ENCODE data around the gene PSTPIP1.

The PSTPIP1 gene

GRCh38 chr15:77059786-77060361 is 64.9 kb downstream of the PSTPIP1 start:
- Histone ChIP-seq H3K27ac (ENCODE audit: insufficient read depth, low read length, poor library complexity, severe bottlenecking) (no peak overlapping the region), H3K4me1 (ENCODE audit: control insufficient read depth, insufficient read depth, low read length, poor library complexity, severe bottlenecking) (no peaks in the 10 kb centered on the region)
- DNase-seq, result no peak

DNA sequence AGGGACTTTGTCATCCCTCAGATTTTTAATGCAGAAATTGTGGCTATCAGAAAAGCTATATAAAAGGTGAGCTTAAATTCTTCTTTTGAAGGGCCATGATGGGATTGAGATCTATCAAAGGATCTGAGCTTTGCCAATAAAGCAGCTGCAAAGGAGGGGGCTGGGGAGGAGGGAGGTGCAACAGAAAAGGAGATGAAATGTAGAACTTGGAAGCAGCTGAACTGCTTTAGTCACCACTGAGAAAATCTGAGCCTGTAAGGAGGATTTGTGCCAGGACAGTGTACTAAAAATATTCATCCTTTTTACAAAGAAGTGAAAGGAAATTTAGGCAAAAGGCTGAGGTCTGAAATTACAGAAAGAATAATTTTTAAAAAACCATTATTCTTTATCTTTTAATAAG is 65.6 kb downstream of the PSTPIP1 start:
- Histone ChIP-seq H3K4me3 (ENCODE audit: insufficient read depth, low read depth, low read length, poor library complexity, severe bottlenecking) (no peak overlapping the region), H3K4me1 (ENCODE audit: control insufficient read depth, insufficient read depth, low read length, poor library complexity, severe bottlenecking) (no peaks in the 10 kb centered on the region), H3K9me3 (ENCODE audit: control insufficient read depth, low read length) (no peaks in the 10 kb centered on the region), H3K27me3 (replicated peaks; ENCODE audit: control insufficient read depth, insufficient read depth, low read length, poor library complexity, severe bottlenecking) (no peaks in the 10 kb centered on the region), H3K36me3 (ENCODE audit: control insufficient read depth, insufficient read depth, low read length) (no peaks in the 10 kb centered on the region), H3K27ac (ENCODE audit: insufficient read depth, low read length, poor library complexity, severe bottlenecking) (no peak overlapping the region)
- no peak for DNase-seq

More at GRCh38 chr15:77059786-77060361, 64.9 kb downstream of the PSTPIP1 start:
- Histone ChIP-seq H3K4me3 (ENCODE audit: insufficient read depth, low read depth, low read length, poor library complexity, severe bottlenecking) (no peak overlapping the region), H3K27me3 (replicated peaks; ENCODE audit: control insufficient read depth, insufficient read depth, low read length, poor library complexity, severe bottlenecking) (no peaks in the 10 kb centered on the region), H3K36me3 (ENCODE audit: control insufficient read depth, insufficient read depth, low read length) (no peaks in the 10 kb centered on the region), H3K9me3 (ENCODE audit: control insufficient read depth, low read length) (no peaks in the 10 kb centered on the region)

GRCh38 chr15:77063249-77063648 is 68.3 kb downstream of the PSTPIP1 start:
- no peak for DNase-seq
- no peaks in the 10 kb centered on the region for H3K9me3 ChIP-seq (ENCODE audit: control insufficient read depth, low read length)
- no peaks in the 10 kb centered on the region for H3K36me3 ChIP-seq (ENCODE audit: control insufficient read depth, insufficient read depth, low read length)
- H3K27ac ChIP-seq (ENCODE audit: insufficient read depth, low read length, poor library complexity, severe bottlenecking), result no peak overlapping the region
- no peaks in the 10 kb centered on the region for H3K4me1 ChIP-seq (ENCODE audit: control insufficient read depth, insufficient read depth, low read length, poor library complexity, severe bottlenecking)
- H3K27me3 ChIP-seq (replicated peaks; ENCODE audit: control insufficient read depth, insufficient read depth, low read length, poor library complexity, severe bottlenecking), result no peaks in the 10 kb centered on the region
- H3K4me3 ChIP-seq (ENCODE audit: insufficient read depth, low read depth, low read length, poor library complexity, severe bottlenecking), result no peak overlapping the region

- H3K4me1 ChIP-seq (ENCODE audit: control insufficient read depth, insufficient read depth, low read length, poor library complexity, severe bottlenecking), result no peaks in the 10 kb centered on the region
- no peak overlapping the region for H3K27ac ChIP-seq (ENCODE audit: insufficient read depth, low read length, poor library complexity, severe bottlenecking)
- no peaks in the 10 kb centered on the region for H3K27me3 ChIP-seq (replicated peaks; ENCODE audit: control insufficient read depth, insufficient read depth, low read length, poor library complexity, severe bottlenecking)
Observed at GRCh38 chr15:77064063-77064462, 69.1 kb downstream of the PSTPIP1 start.

GRCh38 chr15:77064539-77065308 is 69.8 kb downstream of the PSTPIP1 start:
- H3K27ac ChIP-seq (ENCODE audit: insufficient read depth, low read length, poor library complexity, severe bottlenecking), result no peak overlapping the region
- DNase-seq, result no peak
- H3K4me1 ChIP-seq (ENCODE audit: control insufficient read depth, insufficient read depth, low read length, poor library complexity, severe bottlenecking), result no peaks in the 10 kb centered on the region

More at GRCh38 chr15:77064063-77064462, 69.1 kb downstream of the PSTPIP1 start:
- Histone ChIP-seq H3K36me3 (ENCODE audit: control insufficient read depth, insufficient read depth, low read length) (no peaks in the 10 kb centered on the region), H3K9me3 (ENCODE audit: control insufficient read depth, low read length) (no peaks in the 10 kb centered on the region), H3K4me3 (ENCODE audit: insufficient read depth, low read depth, low read length, poor library complexity, severe bottlenecking) (no peak overlapping the region)
- no peak for DNase-seq

GRCh38 chr15:77066971-77067690 is 72.2 kb downstream of the PSTPIP1 start:
- no peak overlapping the region for H3K4me3 ChIP-seq (ENCODE audit: insufficient read depth, low read depth, low read length, poor library complexity, severe bottlenecking)
- peaks cover 3% of the 10 kb centered on the region for H3K4me1 ChIP-seq (ENCODE audit: control insufficient read depth, insufficient read depth, low read length, poor library complexity, severe bottlenecking)
- no peaks in the 10 kb centered on the region for H3K27me3 ChIP-seq (replicated peaks; ENCODE audit: control insufficient read depth, insufficient read depth, low read length, poor library complexity, severe bottlenecking)
- no peaks in the 10 kb centered on the region for H3K9me3 ChIP-seq (ENCODE audit: control insufficient read depth, low read length)
- H3K27ac ChIP-seq (ENCODE audit: insufficient read depth, low read length, poor library complexity, severe bottlenecking), result no peak overlapping the region
- no peak for DNase-seq
- H3K36me3 ChIP-seq (ENCODE audit: control insufficient read depth, insufficient read depth, low read length), result no peaks in the 10 kb centered on the region

More at GRCh38 chr15:77064539-77065308, 69.8 kb downstream of the PSTPIP1 start:
- Histone ChIP-seq H3K9me3 (ENCODE audit: control insufficient read depth, low read length) (no peaks in the 10 kb centered on the region), H3K4me3 (ENCODE audit: insufficient read depth, low read depth, low read length, poor library complexity, severe bottlenecking) (no peak overlapping the region), H3K27me3 (replicated peaks; ENCODE audit: control insufficient read depth, insufficient read depth, low read length, poor library complexity, severe bottlenecking) (no peaks in the 10 kb centered on the region), H3K36me3 (ENCODE audit: control insufficient read depth, insufficient read depth, low read length) (no peaks in the 10 kb centered on the region)

GRCh38 chr15:77067691-77068367 is 72.9 kb downstream of the PSTPIP1 start:
- H3K4me1 ChIP-seq (ENCODE audit: control insufficient read depth, insufficient read depth, low read length, poor library complexity, severe bottlenecking), result peaks cover 3% of the 10 kb centered on the region
- DNase-seq, result no peak

DNA sequence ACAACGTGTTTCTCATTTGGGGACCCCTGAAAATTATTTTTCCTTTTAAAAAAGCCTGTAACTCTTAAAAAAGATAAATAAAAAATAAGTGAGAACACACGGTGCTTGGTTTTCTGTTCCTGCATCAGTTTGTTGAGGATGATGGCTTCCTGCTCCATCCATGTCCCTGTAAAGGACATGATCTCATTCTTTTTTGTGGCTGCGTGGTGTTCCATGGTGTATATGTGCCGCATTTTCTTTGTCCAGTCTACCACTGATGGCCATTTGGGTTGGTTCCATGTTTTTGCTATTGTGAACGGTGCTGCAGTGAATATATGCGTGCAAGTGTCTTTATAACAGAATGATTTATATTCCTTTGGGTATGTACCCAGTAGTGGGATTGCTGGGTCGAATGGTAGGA is 73.7 kb downstream of the PSTPIP1 start:
- no peaks in the 10 kb centered on the region for H3K9me3 ChIP-seq (ENCODE audit: control insufficient read depth, low read length)
- H3K4me3 ChIP-seq (ENCODE audit: insufficient read depth, low read depth, low read length, poor library complexity, severe bottlenecking), result no peak overlapping the region
- H3K4me1 ChIP-seq (ENCODE audit: control insufficient read depth, insufficient read depth, low read length, poor library complexity, severe bottlenecking), result peaks cover 3% of the 10 kb centered on the region
- H3K27me3 ChIP-seq (replicated peaks; ENCODE audit: control insufficient read depth, insufficient read depth, low read length, poor library complexity, severe bottlenecking), result no peaks in the 10 kb centered on the region
- no peak for DNase-seq
- no peaks in the 10 kb centered on the region for H3K36me3 ChIP-seq (ENCODE audit: control insufficient read depth, insufficient read depth, low read length)
- H3K27ac ChIP-seq (ENCODE audit: insufficient read depth, low read length, poor library complexity, severe bottlenecking), result no peak overlapping the region

More at GRCh38 chr15:77067691-77068367, 72.9 kb downstream of the PSTPIP1 start:
- Histone ChIP-seq H3K27me3 (replicated peaks; ENCODE audit: control insufficient read depth, insufficient read depth, low read length, poor library complexity, severe bottlenecking) (no peaks in the 10 kb centered on the region), H3K4me3 (ENCODE audit: insufficient read depth, low read depth, low read length, poor library complexity, severe bottlenecking) (no peak overlapping the region), H3K36me3 (ENCODE audit: control insufficient read depth, insufficient read depth, low read length) (no peaks in the 10 kb centered on the region), H3K9me3 (ENCODE audit: control insufficient read depth, low read length) (no peaks in the 10 kb centered on the region), H3K27ac (ENCODE audit: insufficient read depth, low read length, poor library complexity, severe bottlenecking) (no peak overlapping the region)

GRCh38 chr15:77069521-77070121 is 74.7 kb downstream of the PSTPIP1 start:
- no peak for DNase-seq
- no peak overlapping the region for H3K27ac ChIP-seq (ENCODE audit: insufficient read depth, low read length, poor library complexity, severe bottlenecking)

More at GRCh38 chr15:77069521-77070121, 74.7 kb downstream of the PSTPIP1 start:
- Histone ChIP-seq H3K4me1 (ENCODE audit: control insufficient read depth, insufficient read depth, low read length, poor library complexity, severe bottlenecking) (peaks cover 3% of the 10 kb centered on the region), H3K4me3 (ENCODE audit: insufficient read depth, low read depth, low read length, poor library complexity, severe bottlenecking) (peak overlapping the region; percentile 78), H3K27me3 (replicated peaks; ENCODE audit: control insufficient read depth, insufficient read depth, low read length, poor library complexity, severe bottlenecking) (no peaks in the 10 kb centered on the region), H3K36me3 (ENCODE audit: control insufficient read depth, insufficient read depth, low read length) (no peaks in the 10 kb centered on the region), H3K9me3 (ENCODE audit: control insufficient read depth, low read length) (no peaks in the 10 kb centered on the region)
